WERI-Rb-1 (cell line): ENCODE measurements around the gene CTXND1.

Experiments used
- DNase-seq: peaks from one replicate; pipeline ENCODE4 v3.0.0-alpha.2; 2020
- H3K27ac ChIP-seq: fragments of 250-450 bp; sonication (Bioruptor Pico); 2 replicates; pipeline ENCODE4 v1.5.1; 2020; ENCODE audit warnings: mild to moderate bottlenecking, moderate library complexity
- H3K27me3 ChIP-seq: fragments of 250-450 bp; sonication (Bioruptor Pico); 2 replicates; pipeline ENCODE4 v1.5.1; 2021; ENCODE audit warnings: mild to moderate bottlenecking, low read depth, moderate library complexity; ENCODE audit not compliant: insufficient read depth, severe bottlenecking
- H3K36me3 ChIP-seq: fragments of 250-450 bp; sonication (Bioruptor Pico); 2 replicates; pipeline ENCODE4 v1.5.1; 2020; ENCODE audit warnings: mild to moderate bottlenecking, moderate library complexity
- H3K4me3 ChIP-seq: 2 replicates; pipeline ENCODE4 v1.5.1; 2011; ENCODE audit warnings: low read depth, mild to moderate bottlenecking, control low read depth, low read length
- H3K9me3 ChIP-seq: fragments of 250-450 bp; sonication (Bioruptor Pico); 2 replicates; pipeline ENCODE4 v1.5.1; 2021; ENCODE audit warnings: mild to moderate bottlenecking, moderate library complexity; ENCODE audit not compliant: severe bottlenecking
- TF ChIP-seq, protein P1 (sequence below): IDR thresholded peaks from 2 replicates; pipeline ENCODE4 v1.5.1; 2011; ENCODE audit warnings: low read depth, mild to moderate bottlenecking, control low read depth, inconsistent platforms, low read length

Gene CTXND1

DNA sequence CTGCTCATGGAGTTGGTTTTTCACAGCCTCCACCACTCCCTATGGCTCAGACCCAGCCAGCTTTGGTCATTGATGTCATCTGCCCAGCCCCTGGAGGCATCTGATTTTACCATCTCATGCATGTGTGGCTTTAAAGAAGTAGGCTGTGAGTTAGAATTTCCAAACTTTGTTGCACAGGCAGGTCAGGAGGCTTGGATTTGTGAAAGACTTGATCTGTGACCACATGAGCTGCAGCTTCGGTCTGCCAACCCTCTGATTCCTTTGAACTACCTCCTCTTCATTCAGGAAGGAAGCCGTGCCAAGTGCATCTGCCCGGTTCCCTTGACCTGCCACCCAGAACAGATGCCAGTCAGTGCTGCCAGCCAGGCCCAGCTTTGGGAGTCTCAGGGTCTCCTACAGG, 9.2 kb downstream of the CTXND1 start:
- H3K4me3 ChIP-seq, result no peak overlapping the region
- H3K9me3 ChIP-seq, result no peaks in the 10 kb centered on the region
- no peaks in the 10 kb centered on the region for H3K27me3 ChIP-seq
- H3K36me3 ChIP-seq, result no peaks in the 10 kb centered on the region
- DNase-seq, result no peak
- H3K27ac ChIP-seq, result no peak overlapping the region
- TF ChIP-seq, protein P1, sequence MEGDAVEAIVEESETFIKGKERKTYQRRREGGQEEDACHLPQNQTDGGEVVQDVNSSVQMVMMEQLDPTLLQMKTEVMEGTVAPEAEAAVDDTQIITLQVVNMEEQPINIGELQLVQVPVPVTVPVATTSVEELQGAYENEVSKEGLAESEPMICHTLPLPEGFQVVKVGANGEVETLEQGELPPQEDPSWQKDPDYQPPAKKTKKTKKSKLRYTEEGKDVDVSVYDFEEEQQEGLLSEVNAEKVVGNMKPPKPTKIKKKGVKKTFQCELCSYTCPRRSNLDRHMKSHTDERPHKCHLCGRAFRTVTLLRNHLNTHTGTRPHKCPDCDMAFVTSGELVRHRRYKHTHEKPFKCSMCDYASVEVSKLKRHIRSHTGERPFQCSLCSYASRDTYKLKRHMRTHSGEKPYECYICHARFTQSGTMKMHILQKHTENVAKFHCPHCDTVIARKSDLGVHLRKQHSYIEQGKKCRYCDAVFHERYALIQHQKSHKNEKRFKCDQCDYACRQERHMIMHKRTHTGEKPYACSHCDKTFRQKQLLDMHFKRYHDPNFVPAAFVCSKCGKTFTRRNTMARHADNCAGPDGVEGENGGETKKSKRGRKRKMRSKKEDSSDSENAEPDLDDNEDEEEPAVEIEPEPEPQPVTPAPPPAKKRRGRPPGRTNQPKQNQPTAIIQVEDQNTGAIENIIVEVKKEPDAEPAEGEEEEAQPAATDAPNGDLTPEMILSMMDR, result no peak

DNA sequence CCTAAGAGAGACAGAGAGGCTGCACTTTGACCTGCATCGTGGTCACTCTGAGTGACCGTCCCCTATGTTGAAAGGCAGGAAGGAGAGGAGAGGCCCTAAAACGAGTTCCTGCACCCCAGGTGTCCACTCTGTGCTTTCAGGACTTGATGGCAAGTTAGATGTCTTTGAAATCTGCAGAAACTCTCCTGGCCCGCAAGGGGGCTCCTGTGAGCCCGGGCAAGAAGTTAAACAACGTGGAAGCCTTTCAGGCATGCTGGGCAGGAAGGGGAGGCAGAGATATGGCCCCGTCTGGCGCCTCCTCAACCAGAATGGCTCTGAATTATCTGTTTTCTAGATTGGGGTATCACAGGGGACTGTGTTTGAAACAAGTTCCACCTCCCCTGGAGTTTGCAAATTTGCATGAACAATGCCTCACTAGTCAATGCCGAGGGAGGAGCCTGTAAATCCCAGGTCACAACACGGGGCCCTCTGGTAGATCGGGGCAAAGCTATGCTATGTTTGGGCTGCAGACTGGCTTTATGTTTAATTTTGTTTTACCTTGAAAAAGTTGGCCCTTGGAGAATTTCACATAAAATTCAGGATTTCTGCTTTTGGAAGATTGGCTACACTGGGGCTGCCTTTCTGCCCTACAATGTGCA, 9.8 kb downstream of the CTXND1 start:
- Histone ChIP-seq H3K4me3 (no peak overlapping the region), H3K27ac (no peak overlapping the region), H3K36me3 (no peaks in the 10 kb centered on the region), H3K9me3 (no peaks in the 10 kb centered on the region), H3K27me3 (no peaks in the 10 kb centered on the region)
- peak; percentile 50 for DNase-seq
- TF ChIP-seq, protein P1, result peak; percentile 72

DNA sequence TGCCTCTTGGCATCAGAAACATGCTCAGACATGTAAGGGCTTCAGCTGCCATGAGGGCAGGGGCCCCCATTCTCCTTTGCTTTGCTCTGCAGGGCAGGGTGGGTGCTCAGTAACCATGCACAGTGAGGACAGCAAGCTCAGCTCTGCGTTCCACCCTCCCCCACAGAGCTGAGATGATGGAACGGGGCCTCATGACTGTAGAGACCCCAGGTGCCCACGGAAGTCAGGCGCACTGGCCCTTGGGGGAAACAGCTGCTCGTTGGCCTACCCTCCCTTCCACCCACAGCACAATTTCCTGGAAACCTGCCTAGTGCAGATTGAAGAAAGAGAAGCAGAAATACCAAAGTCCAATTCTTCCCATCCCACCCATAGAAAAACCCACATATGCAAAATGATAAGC, 10.5 kb downstream of the CTXND1 start:
- Histone ChIP-seq H3K4me3 (no peak overlapping the region), H3K9me3 (no peaks in the 10 kb centered on the region), H3K36me3 (no peaks in the 10 kb centered on the region), H3K27me3 (no peaks in the 10 kb centered on the region), H3K27ac (no peak overlapping the region)
- TF ChIP-seq, protein P1, result no peak
- DNase-seq, result no peak

DNA sequence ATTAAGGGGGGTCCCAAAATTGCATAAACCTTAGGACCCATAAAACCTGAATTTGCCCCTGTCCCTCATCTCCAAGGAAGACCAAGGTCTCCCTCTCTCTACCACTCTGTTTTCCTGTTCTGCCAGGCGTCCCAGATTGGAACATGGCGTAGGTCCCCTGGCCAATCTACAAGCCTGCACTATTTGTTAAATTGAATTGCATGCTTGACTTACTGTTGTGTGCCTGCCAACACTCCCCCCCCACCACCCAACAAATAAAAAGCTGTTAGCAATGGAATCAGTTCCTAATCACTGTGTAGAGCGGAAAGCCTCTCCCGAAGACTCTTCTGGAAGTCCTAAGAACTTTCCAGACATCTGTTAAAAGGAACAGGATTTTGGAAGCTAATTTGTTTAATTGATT, 11.7 kb downstream of the CTXND1 start:
- no peaks in the 10 kb centered on the region for H3K27me3 ChIP-seq
- H3K27ac ChIP-seq, result no peak overlapping the region
- no peaks in the 10 kb centered on the region for H3K36me3 ChIP-seq
- peak; percentile 42 for DNase-seq
- no peak overlapping the region for H3K4me3 ChIP-seq
- TF ChIP-seq, protein P1, result no peak
- no peaks in the 10 kb centered on the region for H3K9me3 ChIP-seq

DNA sequence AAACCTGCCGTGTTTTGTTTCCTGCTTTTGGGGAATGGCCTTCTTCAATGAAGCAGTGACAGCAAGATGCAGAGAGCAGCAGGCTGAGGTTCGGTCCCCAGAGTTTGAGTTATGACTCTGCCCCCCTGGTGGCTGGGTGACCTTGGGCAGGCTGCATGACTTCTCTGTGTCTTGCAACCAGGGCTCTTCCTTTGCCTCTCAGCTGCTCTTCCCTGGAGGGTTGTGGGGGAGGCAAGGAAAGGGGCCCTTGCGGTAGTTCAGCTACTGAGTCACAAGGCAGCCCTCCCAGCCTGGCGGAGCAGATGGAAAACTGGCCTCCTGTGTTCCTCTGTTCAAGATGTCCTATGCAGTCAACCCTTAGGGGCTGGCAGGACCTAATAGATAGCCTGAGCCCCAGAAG, 17.1 kb downstream of the CTXND1 start:
- H3K4me3 ChIP-seq, result no peak overlapping the region
- no peaks in the 10 kb centered on the region for H3K9me3 ChIP-seq
- H3K27ac ChIP-seq, result no peak overlapping the region
- no peaks in the 10 kb centered on the region for H3K27me3 ChIP-seq
- no peaks in the 10 kb centered on the region for H3K36me3 ChIP-seq
- DNase-seq, result peak; percentile 29
- TF ChIP-seq, protein P1, result peak; percentile 69

DNA sequence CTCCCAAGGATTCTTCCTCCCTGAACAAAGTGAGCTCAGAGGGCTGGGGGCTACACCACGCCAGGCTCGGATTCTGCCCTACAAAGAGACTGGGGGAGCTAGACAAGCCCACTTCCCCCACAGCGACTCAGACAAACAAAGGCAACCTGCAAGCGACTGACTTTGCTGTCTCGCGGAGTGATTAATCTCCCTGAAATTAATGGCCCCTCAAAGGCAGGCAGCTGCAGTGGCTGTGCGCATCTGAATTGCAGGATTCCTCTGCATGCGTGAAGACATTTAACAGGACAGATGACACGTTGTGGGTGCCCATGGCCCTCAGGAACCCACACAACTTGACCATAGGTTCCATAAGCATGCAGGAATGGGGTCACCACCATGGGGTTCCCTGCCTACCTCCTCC, 18.4 kb downstream of the CTXND1 start:
- TF ChIP-seq, protein P1, result no peak
- Histone ChIP-seq H3K4me3 (no peak overlapping the region), H3K9me3 (no peaks in the 10 kb centered on the region), H3K36me3 (no peaks in the 10 kb centered on the region), H3K27me3 (no peaks in the 10 kb centered on the region), H3K27ac (no peak overlapping the region)
- no peak for DNase-seq
